GM18909 (cell line): ENCODE results near the gene EXTL1.

Experiments
- ATAC-seq: cut with Tn5 transposase; IDR thresholded peaks from one replicate; pipeline ENCODE4 v1.9.1; 2021; ENCODE audit warnings: mild to moderate bottlenecking; ENCODE audit not compliant: unreplicated experiment, poor library complexity

Gene EXTL1

DNA sequence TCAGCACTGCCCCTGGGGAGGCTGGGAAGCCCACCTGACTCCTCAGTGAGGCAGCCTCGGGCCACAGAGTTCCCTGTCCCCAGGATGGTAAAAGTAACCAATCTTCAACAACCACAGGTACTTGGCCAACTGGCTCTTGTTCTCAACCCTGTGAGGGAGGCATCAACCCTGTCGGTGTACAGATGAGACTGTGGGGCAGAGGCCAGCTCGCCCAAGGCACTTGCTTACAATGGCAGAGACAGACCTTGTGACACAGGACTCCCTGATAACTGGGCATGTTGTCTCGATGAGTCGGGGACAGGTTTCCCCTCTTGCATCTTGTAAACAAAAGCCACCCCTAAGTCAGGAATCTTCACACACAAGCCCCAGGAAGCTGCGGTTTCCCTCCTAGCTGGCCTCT, 16.3 kb downstream of the EXTL1 start:
- no peak for ATAC-seq

DNA sequence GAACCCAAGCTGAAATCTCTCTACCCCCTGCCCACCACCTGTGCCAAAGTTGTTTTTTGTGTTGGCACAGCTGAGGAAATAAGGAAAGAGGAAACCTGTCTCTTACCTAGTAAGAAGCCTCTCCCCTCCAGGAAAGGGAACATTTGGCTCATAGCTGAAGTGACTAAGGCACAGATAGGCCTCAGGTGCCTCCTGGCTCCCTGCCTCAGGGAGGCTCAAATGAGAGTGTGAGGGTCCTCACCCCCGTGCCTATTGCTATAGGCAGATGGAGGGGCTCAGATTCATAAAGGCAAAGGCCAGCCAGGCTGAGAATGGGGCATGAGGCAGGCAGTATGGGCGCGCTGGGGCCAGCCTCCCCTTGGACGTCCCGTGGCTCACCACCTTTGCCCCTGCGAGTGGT, 16.9 kb downstream of the EXTL1 start:
- no peak for ATAC-seq

DNA sequence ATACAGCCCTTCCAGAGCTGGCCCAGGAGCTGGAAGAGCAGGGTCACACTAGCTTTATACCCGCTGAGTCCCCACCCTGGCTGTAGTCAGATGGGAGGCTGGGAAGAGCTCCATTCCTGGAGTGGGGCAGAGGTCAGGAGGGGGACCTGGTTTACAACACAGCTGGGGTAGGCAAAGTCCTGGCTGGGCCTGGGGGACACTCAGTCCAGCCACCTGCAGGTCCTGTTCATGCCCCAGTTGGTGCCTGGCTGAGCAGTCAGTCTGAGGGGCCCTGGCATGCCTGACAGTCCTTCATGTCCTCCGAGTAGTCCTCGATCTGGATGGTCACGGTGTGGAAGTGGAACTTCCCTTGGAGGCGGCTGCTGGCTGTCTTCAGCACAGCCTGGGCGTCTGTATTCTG, 17.3 kb downstream of the EXTL1 start:
- ATAC-seq, result no peak

DNA sequence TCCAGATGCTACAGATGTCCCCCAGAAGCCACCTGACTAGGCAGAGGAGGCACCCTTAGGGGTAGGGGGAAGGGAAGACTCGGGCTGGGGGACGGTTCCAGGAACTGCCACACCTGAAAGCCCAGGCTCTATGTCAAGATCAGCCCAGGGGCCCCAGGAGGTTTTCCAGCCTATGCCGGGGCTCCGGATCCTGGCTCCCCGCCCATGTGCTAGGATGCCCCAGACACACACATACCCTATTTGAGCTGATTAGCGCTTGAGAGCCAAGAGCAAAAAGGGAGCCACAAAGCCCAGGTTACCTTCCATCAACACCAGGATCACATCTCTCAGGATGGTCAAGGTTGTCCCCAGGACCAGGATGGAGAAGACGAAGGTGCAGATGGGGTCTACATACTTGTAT, 19.8 kb downstream of the EXTL1 start:
- no peak for ATAC-seq

DNA sequence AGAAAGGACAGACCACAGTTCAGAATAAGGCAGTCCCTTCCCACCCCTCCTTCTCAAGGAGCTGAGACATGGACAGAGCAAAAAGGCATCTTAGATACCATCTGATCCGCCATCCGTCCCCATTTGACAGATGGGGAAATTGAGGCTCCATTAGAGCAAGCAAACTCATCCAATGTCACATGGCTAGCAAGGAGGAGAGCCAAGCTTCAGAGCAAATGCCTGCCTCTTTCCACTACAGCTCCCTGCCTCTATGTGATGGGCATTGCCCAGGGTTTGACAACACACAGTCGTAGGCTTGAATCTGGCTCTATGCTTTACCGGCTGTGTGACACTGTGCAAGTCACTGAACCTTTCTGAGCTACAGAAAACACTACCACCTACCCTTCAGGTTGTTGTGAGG, 20.4 kb downstream of the EXTL1 start:
- ATAC-seq, result no peak

- ATAC-seq, result no peak
Observed at GRCh38 chr1:26043765-26044164, 22.2 kb downstream of the EXTL1 start.

GRCh38 chr1:26044414-26044813, 22.8 kb downstream of the EXTL1 start:
- no peak for ATAC-seq

DNA sequence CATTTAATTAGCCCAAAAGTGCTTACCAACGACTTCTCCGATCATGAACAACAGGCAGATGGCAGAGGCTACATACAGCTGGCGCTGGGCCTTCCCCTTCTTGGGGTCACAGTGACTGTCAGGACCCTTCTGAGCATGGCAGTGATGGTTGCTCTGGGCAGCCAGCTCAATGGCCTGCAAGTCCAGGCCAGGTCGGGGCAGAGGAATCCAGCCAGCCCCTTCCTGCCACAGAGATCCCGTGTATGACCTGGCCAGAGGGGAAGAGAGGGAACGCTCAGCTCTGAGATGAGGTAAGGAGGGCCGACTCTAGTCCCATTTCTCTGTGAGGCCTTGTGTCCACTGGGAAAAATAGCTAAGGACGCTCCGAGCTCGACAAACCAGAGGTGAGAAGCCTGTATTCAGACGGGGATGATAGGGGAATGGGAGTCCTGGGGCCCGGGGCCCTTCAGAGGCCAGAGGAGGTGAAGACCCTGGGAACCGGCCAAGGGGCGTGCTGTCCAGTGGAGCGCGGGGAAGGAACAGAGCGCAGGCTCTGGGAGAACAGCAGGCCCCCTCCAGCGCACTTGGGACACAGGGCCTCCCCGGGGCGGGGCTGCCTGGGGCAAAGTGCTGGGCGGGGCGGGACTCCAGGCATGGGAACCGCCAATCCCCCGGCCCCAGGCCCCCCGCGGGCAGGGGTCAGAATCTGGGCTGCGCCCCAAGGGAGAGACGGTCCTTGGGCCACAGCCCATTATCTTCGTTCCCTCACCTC, 23.6 kb downstream of the EXTL1 start:
- ATAC-seq, result no peak

GRCh38 chr1:26045722-26046245, 24.2 kb downstream of the EXTL1 start, which contains the start of gene SLC30A2:
SLC30A2 (minus strand) TSS chr1:26046118; CDS start chr1:26045896, 222 bp downstream.
- ATAC-seq, result no peak

- no peak for ATAC-seq
Observed at GRCh38 chr1:26046246-26047095, 24.9 kb downstream of the EXTL1 start.

DNA sequence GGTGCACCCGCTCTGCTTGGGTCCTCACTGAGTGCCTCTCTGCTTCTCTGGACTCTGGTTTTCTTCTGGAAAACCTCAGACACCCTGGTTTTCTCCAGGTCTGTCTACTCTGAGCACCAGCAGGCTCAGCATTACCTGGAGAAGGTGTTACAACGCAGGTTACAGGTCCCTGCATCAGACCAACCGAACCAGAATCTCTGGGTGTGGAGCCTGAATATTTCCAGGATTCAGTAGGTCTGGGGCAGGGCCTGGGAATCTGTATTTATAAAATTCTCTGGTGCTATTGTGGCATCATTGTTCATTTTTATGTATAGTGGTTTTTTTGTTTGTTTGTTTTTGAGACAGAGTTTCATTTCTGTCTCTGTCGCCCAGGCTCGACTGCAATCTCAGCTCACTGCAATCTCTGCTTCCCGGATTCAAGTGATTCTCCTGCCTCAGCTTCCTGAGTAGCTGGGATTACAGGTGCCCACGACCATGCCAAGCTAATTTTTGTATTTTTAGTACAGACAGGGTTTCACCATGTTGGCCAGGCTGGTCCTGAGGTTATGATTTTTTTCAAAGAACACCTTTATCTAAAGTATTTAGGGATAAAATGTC, 25.8 kb downstream of the EXTL1 start:
- ATAC-seq, result no peak

- ATAC-seq, result no peak
Observed at GRCh38 chr1:26049531-26050247, 28.1 kb downstream of the EXTL1 start.

DNA sequence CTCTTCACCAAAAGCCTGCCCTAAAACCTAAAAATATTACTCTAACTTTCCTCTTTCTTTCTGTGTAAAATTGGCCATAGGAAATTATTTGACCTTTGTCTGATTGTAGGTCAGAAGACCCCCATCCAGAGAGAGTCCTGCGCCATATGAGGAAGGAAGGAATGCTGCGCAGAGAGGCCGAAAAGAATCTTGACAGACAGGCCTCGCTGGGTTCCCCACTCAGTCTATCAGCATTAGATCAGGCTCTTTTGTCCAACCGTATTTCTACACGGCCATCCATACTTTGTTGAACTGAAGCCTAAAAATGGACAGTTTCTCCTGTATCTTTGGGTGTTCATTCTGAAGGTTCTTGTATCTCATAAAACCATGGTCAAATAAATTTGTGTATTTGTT, 28.7 kb downstream of the EXTL1 start:
- ATAC-seq, result no peak

DNA sequence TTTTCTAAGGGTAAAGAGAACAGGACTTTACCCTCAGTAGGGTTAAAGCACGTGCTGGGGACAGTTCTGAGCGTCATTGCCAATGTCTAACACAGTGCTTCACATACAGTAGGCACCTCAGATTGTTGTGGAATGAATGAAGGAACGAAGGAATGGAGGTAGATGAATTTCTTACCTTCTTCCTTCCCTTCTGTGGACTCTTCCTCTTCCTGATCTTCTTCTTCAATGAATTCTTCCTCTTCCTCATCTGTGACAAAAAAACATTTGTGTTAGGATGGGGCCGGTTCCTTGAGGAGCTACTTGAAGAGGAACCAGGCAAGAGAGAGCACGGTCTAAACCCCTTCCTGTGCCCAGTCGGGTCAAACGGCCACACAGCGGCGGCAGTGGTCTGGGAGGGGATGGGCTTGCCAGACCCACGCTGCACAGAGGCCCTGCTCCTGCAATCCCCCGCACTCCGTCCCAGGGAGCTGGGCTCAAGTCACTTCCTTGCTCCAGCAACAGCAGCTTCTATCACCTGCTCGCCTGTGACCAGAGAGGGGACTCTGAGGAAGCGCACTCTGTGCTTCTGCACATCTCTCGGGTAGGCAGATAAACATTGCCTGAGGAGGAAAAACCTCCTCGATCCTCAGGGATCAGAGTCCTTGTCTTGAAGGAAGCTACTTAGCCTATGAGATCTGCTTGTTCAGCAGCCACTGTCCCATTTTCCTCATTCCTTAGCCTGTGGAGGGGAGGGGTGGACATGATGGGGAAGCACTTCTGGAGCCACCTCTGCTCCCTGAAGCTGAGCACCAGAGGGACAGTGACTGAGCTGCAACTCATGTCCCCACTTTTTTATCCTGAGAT, 32.4 kb downstream of the EXTL1 start:
- ATAC-seq, result no peak

DNA sequence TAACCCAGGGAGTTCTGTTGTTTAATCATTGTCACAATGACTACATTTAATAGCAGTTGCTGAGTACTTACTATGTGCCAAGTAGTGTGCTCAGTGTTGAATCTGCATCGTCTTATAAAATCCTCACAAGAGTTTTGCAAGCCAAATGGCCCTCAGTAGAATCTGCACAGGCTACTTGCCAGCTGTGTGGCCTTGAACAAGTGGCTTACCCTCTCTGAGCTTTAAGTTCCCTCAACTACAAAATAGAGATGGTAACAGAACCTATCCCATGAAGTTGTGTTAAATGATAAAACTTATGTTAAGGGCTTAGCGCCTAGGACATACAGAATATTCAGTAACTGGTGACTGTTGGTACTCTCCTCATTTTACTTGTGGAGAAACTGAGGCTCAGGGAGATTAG, 33.5 kb downstream of the EXTL1 start:
- ATAC-seq, result no peak

DNA sequence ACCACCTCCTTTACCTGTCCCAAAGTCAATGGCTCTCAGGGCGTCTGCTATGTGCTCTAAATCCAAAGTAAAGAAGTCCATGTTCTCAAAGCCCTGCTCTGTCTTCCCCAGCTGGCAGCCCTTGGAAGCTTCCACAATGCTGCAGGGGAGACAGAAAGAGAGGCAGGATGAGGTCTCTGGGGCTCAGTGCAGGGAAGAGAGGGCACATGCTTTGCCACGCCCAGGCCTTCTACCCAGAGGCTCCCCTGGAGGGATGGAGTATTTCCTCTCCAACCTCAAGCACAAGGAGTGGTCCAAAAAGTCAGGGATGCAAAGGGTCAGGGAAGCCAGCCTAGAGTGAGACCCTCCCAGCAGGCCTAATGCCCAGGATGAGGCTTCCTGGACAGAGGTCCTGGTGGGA, 35.6 kb downstream of the EXTL1 start:
- no peak for ATAC-seq

GRCh38 chr1:26058052-26058595, 36.5 kb downstream of the EXTL1 start:
- ATAC-seq, result no peak

DNA sequence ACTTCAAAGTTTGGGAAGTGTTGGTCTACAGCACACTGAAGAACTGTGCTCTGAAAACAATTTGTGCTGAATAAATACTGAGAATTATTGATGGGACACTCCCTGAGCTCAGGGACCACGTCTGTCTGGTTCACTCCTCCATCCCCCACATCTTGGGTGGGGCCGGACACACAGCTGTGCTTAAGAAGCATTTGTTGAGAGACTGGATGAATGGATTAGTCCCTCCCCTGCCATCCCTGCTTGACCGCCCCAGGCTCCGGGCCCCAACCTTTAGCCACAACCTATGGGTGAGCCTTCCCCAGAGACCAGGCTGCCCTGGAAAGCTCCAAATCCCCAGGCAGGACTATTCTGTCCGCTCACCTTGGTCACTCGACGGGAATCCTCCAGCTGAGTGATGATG, 38.3 kb downstream of the EXTL1 start:
- no peak for ATAC-seq
